H1 (cell line): ENCODE data around the gene HS3ST1. TPM values are rescaled to one million over a fixed set of nuclear protein-coding genes. Genes with fewer than 3 reads are reported as not detected.

Experiments used
- CTCF ChIA-PET: fragments of 300-600 bp; sonication (Branson Sonifier 250); formaldehyde crosslinking; loops from one replicate; lab custom pipeline; 2021; ENCODE audit not compliant: partially characterized antibody; lab: Charles Lee
- POLR2A ChIA-PET: fragments of 300-600 bp; sonication (Branson Sonifier 250); formaldehyde crosslinking; loops from one replicate; lab custom pipeline; 2021; ENCODE audit warnings: inconsistent platforms; ENCODE audit not compliant: partially characterized antibody; lab: Charles Lee
- DNase-seq, 2 experiments: peaks; one replicate each; pipeline versions ENCODE4 v3.0.0 to v3.0.0-alpha.2; 2010 to 2022; ENCODE audit warnings: low spot score in 2 of 2, low read depth in 1 of 2, mixed read lengths in 1 of 2
- FAIRE-seq: peaks from 2 replicates; lab custom pipeline; 2011; peaks lifted over from hg19 to GRCh38; lab: Jason Lieb, UNC
- H2AFZ ChIP-seq: 2 replicates; pipeline ENCODE4 v1.8.1; 2012; ENCODE audit warnings: low read length, inconsistent platforms
- H2AK5ac ChIP-seq: 2 replicates; pipeline ENCODE4 v1.6.1; 2013; ENCODE audit warnings: low read depth, low read length
- H2BK120ac ChIP-seq: replicated peaks from 2 replicates; pipeline ENCODE3; 2013; ENCODE audit warnings: low read depth, low read length, inconsistent platforms
- H2BK12ac ChIP-seq: 2 replicates; pipeline ENCODE4 v1.6.1; 2013; ENCODE audit warnings: low read depth, low read length
- H2BK15ac ChIP-seq: 2 replicates; pipeline ENCODE4 v1.6.1; 2013; ENCODE audit warnings: low read length
- H2BK20ac ChIP-seq: 2 replicates; pipeline ENCODE4 v1.6.1; 2013; ENCODE audit warnings: low read length
- H2BK5ac ChIP-seq: 2 replicates; pipeline ENCODE4 v1.6.1; 2013; ENCODE audit warnings: low read depth, low read length
- H3K14ac ChIP-seq: 2 replicates; pipeline ENCODE4 v1.6.1; 2013; ENCODE audit warnings: inconsistent platforms; ENCODE audit not compliant: insufficient read length
- H3K18ac ChIP-seq: 2 replicates; pipeline ENCODE4 v1.6.1; 2013; ENCODE audit warnings: low read length; ENCODE audit errors: extremely low read depth
- H3K23ac ChIP-seq: 2 replicates; pipeline ENCODE4 v1.6.1; 2013; ENCODE audit warnings: inconsistent platforms; ENCODE audit not compliant: insufficient read length
- H3K23me2 ChIP-seq: 2 replicates; pipeline ENCODE4 v1.6.1; 2013; ENCODE audit warnings: low read depth, low read length
- H3K27ac ChIP-seq: 2 replicates; pipeline ENCODE4 v1.6.1; 2011; ENCODE audit warnings: low read depth, low read length, inconsistent platforms
- H3K27me3 ChIP-seq, 4 experiments: replicated peaks in 1 of 4; 1 replicate in 1 of 4; 2 replicates in 3 of 4; pipeline versions ENCODE4 v1.6.1 to v1.8.1; 2011 to 2013; ENCODE audit warnings: low read length in 3 of 4, mild to moderate bottlenecking in 3 of 4, inconsistent platforms in 2 of 4, mixed read lengths in 2 of 4, moderate library complexity in 1 of 4; ENCODE audit not compliant: control insufficient read depth in 3 of 4, insufficient read depth in 3 of 4; ENCODE audit errors: extremely low read depth in 1 of 4
- H3K36me3 ChIP-seq, 4 experiments: 2 replicates each; pipeline versions ENCODE4 v1.6.1 to v1.8.1; 2011 to 2013; ENCODE audit warnings: mild to moderate bottlenecking in 4 of 4, low read length in 3 of 4, moderate library complexity in 2 of 4, control low read depth in 1 of 4, inconsistent platforms in 1 of 4; ENCODE audit not compliant: insufficient read depth in 4 of 4, control insufficient read depth in 2 of 4
- H3K4ac ChIP-seq: replicated peaks from 2 replicates; pipeline ENCODE3; 2013; ENCODE audit warnings: low read length, low read depth, mixed read lengths, inconsistent platforms; ENCODE audit not compliant: insufficient read length
- H3K4me1 ChIP-seq, 4 experiments: replicated peaks in 1 of 4; 1 replicate in 1 of 4; 2 replicates in 3 of 4; pipeline versions ENCODE4 v1.6.1 to v1.8.1; 2011 to 2013; ENCODE audit warnings: low read length in 3 of 4, inconsistent platforms in 2 of 4, mixed read lengths in 1 of 4; ENCODE audit not compliant: insufficient read depth in 4 of 4, control insufficient read depth in 3 of 4
- H3K4me2 ChIP-seq, 2 experiments: 2 replicates each; pipeline versions ENCODE4 v1.6.1 to v1.8.1; 2011 to 2013; ENCODE audit warnings: low read depth in 2 of 2, low read length in 2 of 2, control low read depth in 1 of 2, inconsistent platforms in 1 of 2, mild to moderate bottlenecking in 1 of 2; ENCODE audit not compliant: insufficient read depth in 1 of 2
- H3K4me3 ChIP-seq, 4 experiments: fragments of 200-600, 300-600 bp in 1 of 4; sonication (generic), shearing (Covaris generic), sonication (Bioruptor Twin) in 1 of 4; 2 replicates each; pipeline versions ENCODE4 v1.5.1 to v1.8.1; 2011 to 2016; ENCODE audit warnings: low read length in 4 of 4, low read depth in 3 of 4, control low read depth in 2 of 4, inconsistent platforms in 2 of 4, mild to moderate bottlenecking in 2 of 4, mixed read lengths in 1 of 4, moderate library complexity in 1 of 4; ENCODE audit not compliant: insufficient read depth in 2 of 4; ENCODE audit errors: extremely low read depth in 1 of 4
- H3K56ac ChIP-seq: replicated peaks from 2 replicates; pipeline ENCODE3; 2013; ENCODE audit warnings: low read depth, mild to moderate bottlenecking, mixed read lengths, low read length, inconsistent platforms; ENCODE audit not compliant: insufficient read length
- H3K79me1 ChIP-seq: 2 replicates; pipeline ENCODE4 v1.6.1; 2013; ENCODE audit warnings: low read depth, low read length, control low read depth
- H3K79me2 ChIP-seq, 2 experiments: 2 replicates each; pipeline versions ENCODE4 v1.6.1 to v1.8.1; 2012 to 2013; ENCODE audit warnings: low read length in 2 of 2, mild to moderate bottlenecking in 2 of 2, inconsistent platforms in 1 of 2; ENCODE audit not compliant: insufficient read depth in 2 of 2, control insufficient read depth in 1 of 2
- H3K9ac ChIP-seq, 4 experiments: replicated peaks in 1 of 4; 1 replicate in 1 of 4; 2 replicates in 3 of 4; pipeline versions ENCODE4 v1.6.1 to v1.8.1; 2011 to 2013; ENCODE audit warnings: low read depth in 3 of 4, low read length in 3 of 4, control low read depth in 2 of 4, mild to moderate bottlenecking in 2 of 4, moderate library complexity in 2 of 4, inconsistent platforms in 1 of 4; ENCODE audit errors: extremely low read depth in 1 of 4
- H3K9me3 ChIP-seq, 2 experiments: 2 replicates each; pipeline versions ENCODE4 v1.6.1 to v1.8.1; 2012 to 2013; ENCODE audit warnings: mild to moderate bottlenecking in 2 of 2, moderate library complexity in 2 of 2, control low read depth in 1 of 2, inconsistent platforms in 1 of 2, low read depth in 1 of 2, low read length in 1 of 2, mixed read lengths in 1 of 2; ENCODE audit not compliant: insufficient read depth in 2 of 2
- H4K20me1 ChIP-seq, 2 experiments: replicated peaks in 1 of 2; 2 replicates each; pipeline versions ENCODE3 to v1.8.1; 2011 to 2013; ENCODE audit warnings: inconsistent platforms in 2 of 2, low read length in 2 of 2, mild to moderate bottlenecking in 1 of 2; ENCODE audit not compliant: insufficient read depth in 2 of 2, control insufficient read depth in 1 of 2
- H4K5ac ChIP-seq: 2 replicates; pipeline ENCODE4 v1.6.1; 2013; ENCODE audit warnings: low read length, low read depth, mixed read lengths, inconsistent platforms; ENCODE audit not compliant: insufficient read length
- H4K8ac ChIP-seq: 2 replicates; pipeline ENCODE4 v1.8.0; 2013; ENCODE audit warnings: mild to moderate bottlenecking, moderate library complexity, low read length, inconsistent platforms; ENCODE audit not compliant: insufficient read depth; ENCODE audit errors: extremely low read depth
- H4K91ac ChIP-seq: replicated peaks from 2 replicates; pipeline ENCODE3; 2013; ENCODE audit warnings: low read length, mixed read lengths, inconsistent platforms; ENCODE audit not compliant: insufficient read length
- MAFK ChIP-seq: IDR thresholded peaks from 2 replicates; pipeline ENCODE4 v1.6.1; 2012; ENCODE audit warnings: low read depth, mild to moderate bottlenecking, improper control_type of control experiment, low read length
- NRF1 ChIP-seq: IDR thresholded peaks from 2 replicates; pipeline ENCODE4 v1.6.1; 2011; ENCODE audit warnings: mild to moderate bottlenecking, low read depth, low read length, improper control_type of control experiment
- WGBS, 2 experiments: shearing (Covaris generic) in 1 of 2; methylation state at CpG; one replicate each; pipeline versions ENCODE4 v1.1.6 to v1.1.7; 2013 to 2015; ENCODE audit warnings: low lambda C conversion rate in 2 of 2, mixed read lengths in 2 of 2, inconsistent platforms in 1 of 2, low coverage in 1 of 2, missing lambda C conversion rate in 1 of 2; ENCODE audit not compliant: insufficient replicate concordance in 2 of 2, insufficient coverage in 1 of 2, insufficient read length in 1 of 2; ENCODE audit errors: extremely low coverage in 1 of 2, missing lambda C conversion rate in 1 of 2; 5-methylcytosine and 5-hydroxymethylcytosine counted together
- polyA plus RNA-seq, 7 experiments: library from polyadenylated mRNA; depleted of rRNA in 3 of 7; stranded (reverse) in 5 of 7; unstranded in 2 of 7; fragments of >200 nt in 5 of 7; fragments of 200-250 nt in 2 of 7; gene quantifications; 1 replicate in 5 of 7; 2 replicates in 1 of 7; 4 replicates in 1 of 7; pipeline versions ENCODE4 v1.2.1 to v1.2.3, GENCODE V29; 2011 to 2013; ENCODE audit warnings: missing spikeins in 2 of 7, mixed read lengths in 2 of 7
- total RNA-seq: library from RNA; stranded (reverse); fragmentation: NEBNext Ultra II Directional; extraction: Animal tissue kit (Norgen Biotek cat#: 25700); gene quantifications from 2 replicates; pipeline ENCODE4 v1.2.1, GENCODE V29; 2021

HS3ST1 gene
- total and polyA plus RNA-seq, 2 of the 8 experiments (the other 6 are each of a cell fraction or from before 2014, with no cell fraction given), result 0.50 to 1.5 TPM

GRCh38 chr4:11463707-11464106 is 35.0 kb upstream of the HS3ST1 start:
- H3K9me3 ChIP-seq, result no peaks in the 10 kb centered on the region
- no peaks in the 10 kb centered on the region for H3K36me3 ChIP-seq
- no peaks in the 10 kb centered on the region for H3K79me2 ChIP-seq
- H2BK5ac ChIP-seq, result no peak overlapping the region
- ChIA-PET POLR2A (no interaction called here), CTCF (no interaction called here)
- H3K27ac ChIP-seq, result no peak overlapping the region
- H2AFZ ChIP-seq, result no peak overlapping the region
- H4K5ac ChIP-seq, result no peak overlapping the region
- H3K14ac ChIP-seq, result no peak overlapping the region
- H3K4ac ChIP-seq, result no peak overlapping the region
- no peak overlapping the region for H3K56ac ChIP-seq
- H3K4me3 ChIP-seq, result no peak overlapping the region
- no peak overlapping the region for H4K91ac ChIP-seq
- TF ChIP-seq NRF1 (no peak), MAFK (peak; percentile 51; the same call in 1 of the 2 replicates)
- no peak overlapping the region for H2AK5ac ChIP-seq
- no peak overlapping the region for H2BK120ac ChIP-seq
- H3K23me2 ChIP-seq, result no peaks in the 10 kb centered on the region
- H2BK15ac ChIP-seq, result no peak overlapping the region
- no peak overlapping the region for H2BK12ac ChIP-seq
- no peaks in the 10 kb centered on the region for H4K20me1 ChIP-seq
- no peaks in the 10 kb centered on the region for H3K27me3 ChIP-seq
- peaks cover 0 to 2% (median 0%) of the 10 kb centered on the region in 4 experiments; a peak in 3 of 7 replicates for H3K4me1 ChIP-seq
- no peak for DNase-seq
- no peak for FAIRE-seq
- H3K18ac ChIP-seq, result no peak overlapping the region
- WGBS, 2 experiments, result 92% methylated on average over 1 of the region's 1 CpG; no CpG with 5 or more reads in 1 of the 2 experiments
- no peak overlapping the region for H2BK20ac ChIP-seq
- H3K9ac ChIP-seq, result no peak overlapping the region
- H3K23ac ChIP-seq, result no peak overlapping the region
- no peak overlapping the region for H4K8ac ChIP-seq
- H3K79me1 ChIP-seq, result no peaks in the 10 kb centered on the region
- no peak overlapping the region for H3K4me2 ChIP-seq
